Measurements from ENCODE around the gene GLYR1.

- TF ChIP-seq POLR2AphosphoS5 (IDR thresholded peaks at IDR 0.05; ENCODE audit: low read depth, low read length) = no peak
- TF ChIP-seq POLR2A (IDR thresholded peaks at IDR 0.05; ENCODE audit: low read depth, low read length) = no peak
- no peak for TF ChIP-seq TAF1 (IDR thresholded peaks at IDR 0.05; ENCODE audit: borderline replicate concordance, low read depth, low read length)
Measured at GRCh38 chr16:4792951-4793513, 54.1 kb downstream of the GLYR1 start.

Measured in GM12892 (cell line).